ES-I3 (cell line): ENCODE measurements around the gene VAV3.

Experiments
- H3K36me3 ChIP-seq: 2 replicates; pipeline ENCODE4 v1.6.1; 2013; ENCODE audit warnings: mild to moderate bottlenecking, low read length, control low read depth, moderate library complexity; ENCODE audit not compliant: insufficient read depth
- H3K4me1 ChIP-seq: 2 replicates; pipeline ENCODE4 v1.6.1; 2013; ENCODE audit warnings: mild to moderate bottlenecking, control low read depth, low read length; ENCODE audit not compliant: insufficient read depth
- H3K9ac ChIP-seq: 2 replicates; pipeline ENCODE4 v1.6.1; 2013; ENCODE audit warnings: low read depth, mild to moderate bottlenecking, low read length, moderate library complexity
- H3K9me3 ChIP-seq: 2 replicates; pipeline ENCODE4 v1.6.1; 2013; ENCODE audit warnings: mild to moderate bottlenecking, low read length, moderate library complexity; ENCODE audit not compliant: control insufficient read depth, insufficient read depth

Gene VAV3

GRCh38 chr1:107649023-107649422 is 316.0 kb downstream of the VAV3 start:
- H3K9ac ChIP-seq = no peak overlapping the region
- H3K36me3 ChIP-seq = no peaks in the 10 kb centered on the region; the same call in 1 of the 2 replicates
- H3K9me3 ChIP-seq = no peaks in the 10 kb centered on the region
- H3K4me1 ChIP-seq = peaks cover 3% of the 10 kb centered on the region; the same call in 1 of the 2 replicates

DNA sequence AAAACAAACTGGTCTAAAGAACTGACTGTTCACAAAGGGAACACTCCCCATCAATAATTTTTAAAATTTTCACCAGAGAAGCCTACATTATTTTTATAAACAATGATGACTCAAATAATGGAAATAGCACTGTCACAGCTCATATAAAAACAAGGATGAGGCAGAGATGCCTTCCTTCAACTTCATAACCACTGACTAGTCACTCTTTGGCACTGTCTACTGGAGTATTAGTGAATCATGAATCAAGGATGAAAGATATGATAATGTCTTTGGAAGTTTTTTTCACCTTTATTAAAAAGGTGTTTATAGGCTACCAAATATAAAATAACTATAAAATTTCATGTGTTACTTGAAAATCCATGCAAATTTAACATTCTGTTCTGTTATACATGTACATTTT is 316.9 kb downstream of the VAV3 start:
- no peaks in the 10 kb centered on the region for H3K4me1 ChIP-seq
- H3K9me3 ChIP-seq = no peaks in the 10 kb centered on the region
- no peaks in the 10 kb centered on the region; the same call in 1 of the 2 replicates for H3K36me3 ChIP-seq
- H3K9ac ChIP-seq = no peak overlapping the region

GRCh38 chr1:107647012-107647411 is 318.0 kb downstream of the VAV3 start:
- no peaks in the 10 kb centered on the region for H3K4me1 ChIP-seq

GRCh38 chr1:107643766-107644165 is 321.2 kb downstream of the VAV3 start:
- Histone ChIP-seq H3K36me3 (no peaks in the 10 kb centered on the region), H3K4me1 (no peaks in the 10 kb centered on the region), H3K9me3 (no peaks in the 10 kb centered on the region), H3K9ac (no peak overlapping the region)

More at GRCh38 chr1:107647012-107647411, 318.0 kb downstream of the VAV3 start:
- Histone ChIP-seq H3K36me3 (no peaks in the 10 kb centered on the region; the same call in 1 of the 2 replicates), H3K9me3 (no peaks in the 10 kb centered on the region), H3K9ac (no peak overlapping the region)

GRCh38 chr1:107640207-107640606 is 324.8 kb downstream of the VAV3 start:
- Histone ChIP-seq H3K9ac (no peak overlapping the region), H3K9me3 (no peaks in the 10 kb centered on the region), H3K36me3 (no peaks in the 10 kb centered on the region), H3K4me1 (no peaks in the 10 kb centered on the region)

DNA sequence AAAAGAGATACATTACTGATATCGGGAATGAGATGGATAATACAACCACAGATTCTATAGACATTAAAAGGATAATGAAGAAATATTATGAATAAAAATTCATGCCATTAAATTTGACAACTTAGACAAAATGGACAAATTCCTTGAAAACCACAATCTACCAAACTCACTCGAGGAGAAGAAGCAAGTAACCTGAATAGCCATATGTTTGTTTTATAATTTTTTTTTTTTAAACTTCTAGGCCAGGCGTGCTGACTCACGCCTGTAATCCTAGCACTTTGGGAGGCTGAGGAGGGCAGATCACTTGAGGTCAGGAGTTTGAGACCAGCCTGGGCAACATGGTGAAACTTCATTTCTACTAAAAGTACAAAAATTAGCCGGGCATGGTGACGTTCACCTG is 327.9 kb downstream of the VAV3 start:
- H3K36me3 ChIP-seq = no peaks in the 10 kb centered on the region
- no peak overlapping the region for H3K9ac ChIP-seq
- H3K4me1 ChIP-seq = no peaks in the 10 kb centered on the region
- H3K9me3 ChIP-seq = no peaks in the 10 kb centered on the region

DNA sequence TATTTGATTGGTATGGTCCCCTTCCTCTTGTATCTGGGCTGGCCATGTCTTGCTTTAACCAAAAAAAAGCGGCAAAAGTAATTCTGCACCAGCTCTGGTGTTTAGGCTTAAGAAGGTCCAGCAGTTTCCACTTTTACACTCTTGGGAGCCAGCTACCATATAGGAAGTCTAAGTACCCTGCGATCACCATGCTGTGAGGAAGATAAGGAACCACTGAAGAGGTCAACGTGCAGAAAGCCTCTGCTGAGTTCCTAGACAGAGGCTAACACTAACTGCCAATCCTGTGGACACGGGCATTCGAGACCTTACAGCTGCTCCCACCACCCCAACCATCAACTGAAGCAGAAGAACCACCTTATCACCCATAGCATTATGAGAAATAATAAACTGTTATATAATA is 331.4 kb downstream of the VAV3 start:
- H3K36me3 ChIP-seq = no peaks in the 10 kb centered on the region
- H3K9ac ChIP-seq = no peak overlapping the region
- H3K4me1 ChIP-seq = no peaks in the 10 kb centered on the region
- no peaks in the 10 kb centered on the region for H3K9me3 ChIP-seq

- no peaks in the 10 kb centered on the region for H3K36me3 ChIP-seq
- H3K4me1 ChIP-seq = no peaks in the 10 kb centered on the region
- H3K9ac ChIP-seq = no peak overlapping the region
- no peaks in the 10 kb centered on the region for H3K9me3 ChIP-seq
Observed at GRCh38 chr1:107626073-107626796, 338.7 kb downstream of the VAV3 start.

- Histone ChIP-seq H3K9me3 (no peaks in the 10 kb centered on the region), H3K36me3 (no peaks in the 10 kb centered on the region), H3K4me1 (no peaks in the 10 kb centered on the region), H3K9ac (no peak overlapping the region)
Observed at GRCh38 chr1:107625405-107626029, 339.5 kb downstream of the VAV3 start.

DNA sequence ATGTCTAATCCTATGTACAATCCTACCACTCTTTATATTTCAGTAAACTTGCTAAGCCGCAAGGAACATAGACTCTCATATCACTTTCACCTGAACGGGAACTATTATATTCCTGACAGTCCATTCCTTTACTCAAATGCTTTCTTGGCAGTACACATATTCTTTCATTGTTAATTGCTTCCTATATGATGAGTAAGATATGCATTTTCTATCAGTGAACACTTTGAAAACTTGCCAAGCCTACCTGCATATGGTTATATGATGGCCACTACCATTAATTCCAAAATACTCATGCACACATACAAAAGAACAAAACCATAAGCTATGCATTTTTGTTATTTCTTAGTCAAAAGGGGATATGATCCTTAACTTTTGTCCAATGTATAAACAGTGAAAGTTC is 341.5 kb downstream of the VAV3 start:
- H3K9ac ChIP-seq = no peak overlapping the region
- no peaks in the 10 kb centered on the region for H3K9me3 ChIP-seq
- no peaks in the 10 kb centered on the region for H3K4me1 ChIP-seq
- H3K36me3 ChIP-seq = no peaks in the 10 kb centered on the region

DNA sequence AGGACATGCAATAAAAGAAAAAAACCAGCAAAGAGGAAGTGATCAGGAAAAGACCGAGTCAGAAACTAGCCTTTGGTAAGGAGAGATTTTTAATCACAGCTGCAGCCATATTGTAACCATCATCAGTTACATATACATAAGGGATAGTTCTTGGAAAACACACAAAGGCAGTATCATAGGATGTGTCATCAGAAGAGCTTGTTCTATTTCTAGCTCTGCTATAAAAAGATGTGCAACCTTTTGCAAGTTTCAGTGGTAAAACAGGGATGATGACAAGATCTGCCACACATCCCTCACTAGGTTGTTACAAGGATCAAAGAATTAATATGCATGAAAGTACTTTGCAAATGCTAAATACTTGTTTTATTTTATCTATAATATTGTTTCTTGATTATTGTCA is 342.0 kb downstream of the VAV3 start:
- Histone ChIP-seq H3K9me3 (no peaks in the 10 kb centered on the region), H3K4me1 (no peaks in the 10 kb centered on the region), H3K9ac (no peak overlapping the region), H3K36me3 (no peaks in the 10 kb centered on the region)

GRCh38 chr1:107622535-107622934 is 342.4 kb downstream of the VAV3 start:
- H3K36me3 ChIP-seq = no peaks in the 10 kb centered on the region
- no peak overlapping the region for H3K9ac ChIP-seq
- no peaks in the 10 kb centered on the region for H3K4me1 ChIP-seq
- no peaks in the 10 kb centered on the region for H3K9me3 ChIP-seq

GRCh38 chr1:107620753-107621152 is 344.2 kb downstream of the VAV3 start:
- Histone ChIP-seq H3K9ac (no peak overlapping the region), H3K9me3 (no peaks in the 10 kb centered on the region), H3K36me3 (no peaks in the 10 kb centered on the region), H3K4me1 (no peaks in the 10 kb centered on the region)

DNA sequence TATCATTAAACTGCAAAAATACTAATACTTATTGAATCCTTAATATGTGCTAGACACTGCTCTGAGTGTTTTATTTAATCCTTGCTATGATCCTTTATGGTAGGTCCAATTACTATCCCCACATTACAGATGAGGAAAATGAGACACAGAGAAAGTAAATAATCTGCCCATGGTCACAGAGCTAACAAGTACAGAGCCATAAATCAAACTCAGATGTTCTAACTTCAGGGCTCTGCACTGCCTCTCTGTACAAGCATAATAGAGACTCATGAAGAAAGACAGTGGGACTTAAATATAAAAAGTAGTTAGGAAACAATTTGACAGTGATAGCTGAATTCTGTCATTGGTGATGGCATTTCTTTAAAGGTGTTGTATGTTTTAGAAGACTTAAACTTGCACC is 346.4 kb downstream of the VAV3 start:
- Histone ChIP-seq H3K9ac (no peak overlapping the region), H3K4me1 (no peaks in the 10 kb centered on the region), H3K36me3 (no peaks in the 10 kb centered on the region), H3K9me3 (no peaks in the 10 kb centered on the region)

DNA sequence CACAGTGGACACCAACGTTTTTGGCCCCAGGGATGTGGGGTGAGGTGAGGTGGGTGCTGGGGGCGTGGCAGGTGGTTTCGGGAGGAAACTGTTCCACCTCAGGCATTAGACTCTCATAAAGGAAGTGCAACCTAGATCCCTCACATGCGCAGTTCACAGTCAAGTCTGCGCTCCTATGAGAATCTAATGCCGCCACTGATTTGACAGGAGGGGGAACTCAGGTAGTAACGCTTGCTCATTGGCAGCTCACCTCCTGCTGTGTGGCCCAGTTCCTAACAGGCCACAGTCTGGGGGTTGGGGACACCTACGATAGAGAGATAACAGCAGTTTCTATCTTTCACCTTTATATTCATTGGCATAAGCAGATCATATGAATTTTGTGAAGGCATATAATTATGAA is 347.1 kb downstream of the VAV3 start:
- no peaks in the 10 kb centered on the region for H3K36me3 ChIP-seq
- no peak overlapping the region for H3K9ac ChIP-seq
- H3K4me1 ChIP-seq = no peaks in the 10 kb centered on the region
- H3K9me3 ChIP-seq = no peaks in the 10 kb centered on the region
